DMS 273 treated with DMSO at 0.1 percent for 48 hours (cell line): Measurements from ENCODE around the gene MAP1LC3C.
A peak's percentile ranks its signal among the peaks of the same experiment; 100 is the strongest.
"Not testable (repeated sequence)": the region's sequence is repeated elsewhere in the genome, so short reads cannot be mapped to it uniquely, and the experiment has no call there.

Source experiments
- DNase-seq: peaks from one replicate; lab custom pipeline; 2025; lab: John Stamatoyannopoulos, UW

Gene MAP1LC3C

GRCh38 chr1:241992734-241993133 is 6.2 kb downstream of the MAP1LC3C start:
- no peak for DNase-seq

DNA sequence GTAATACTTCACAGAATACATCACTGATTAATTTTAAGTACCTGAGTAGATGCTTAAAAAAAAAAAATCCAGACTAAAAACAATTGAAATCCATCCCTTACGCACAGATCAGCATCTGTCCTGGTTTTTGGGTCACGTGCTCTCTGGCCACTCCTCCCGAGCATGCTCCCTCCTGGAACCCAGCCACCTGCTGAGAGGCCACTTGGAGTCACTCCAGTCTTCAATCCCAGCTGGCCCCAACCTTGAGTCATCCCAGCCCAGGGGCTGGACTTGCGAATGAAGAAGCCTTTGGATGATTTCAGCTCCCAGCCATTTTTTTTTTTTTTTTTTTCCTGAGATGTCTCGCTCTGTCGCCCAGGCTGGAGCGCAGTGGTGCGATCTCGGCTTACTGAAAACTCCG is 8.9 kb downstream of the MAP1LC3C start:
- DNase-seq = peak; percentile 52

DNA sequence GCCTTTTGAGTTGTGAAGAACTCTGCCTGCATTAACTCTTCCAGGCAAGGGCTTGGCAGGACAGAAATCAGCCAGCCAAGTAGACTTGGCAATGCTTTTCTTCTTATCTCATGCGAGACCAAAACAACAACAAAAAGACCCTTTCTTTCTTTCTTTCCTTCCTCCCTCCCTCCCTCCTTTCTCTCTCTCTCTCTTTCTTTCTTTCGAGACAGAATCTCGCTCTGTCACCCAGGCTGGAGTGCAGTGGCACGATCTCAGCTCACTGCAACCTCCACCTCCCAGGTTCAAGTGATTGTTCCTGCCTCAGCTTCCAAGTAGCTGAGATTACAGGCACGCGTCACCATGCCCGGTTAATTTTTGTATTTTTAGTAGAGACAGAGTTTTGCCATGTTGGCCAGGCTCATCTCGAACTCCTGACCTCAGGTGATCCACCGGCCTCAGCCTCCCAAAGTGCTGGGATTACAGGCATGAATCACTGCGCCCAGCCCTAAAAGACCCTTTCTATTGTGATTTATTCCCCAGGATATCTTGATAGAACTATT is 10.4 kb downstream of the MAP1LC3C start:
- DNase-seq = not testable (repeated sequence)

GRCh38 chr1:241985787-241986186 is 13.1 kb downstream of the MAP1LC3C start:
- no peak for DNase-seq

- no peak for DNase-seq
Measured at GRCh38 chr1:241979926-241980325, 19.0 kb downstream of the MAP1LC3C start.

DNA sequence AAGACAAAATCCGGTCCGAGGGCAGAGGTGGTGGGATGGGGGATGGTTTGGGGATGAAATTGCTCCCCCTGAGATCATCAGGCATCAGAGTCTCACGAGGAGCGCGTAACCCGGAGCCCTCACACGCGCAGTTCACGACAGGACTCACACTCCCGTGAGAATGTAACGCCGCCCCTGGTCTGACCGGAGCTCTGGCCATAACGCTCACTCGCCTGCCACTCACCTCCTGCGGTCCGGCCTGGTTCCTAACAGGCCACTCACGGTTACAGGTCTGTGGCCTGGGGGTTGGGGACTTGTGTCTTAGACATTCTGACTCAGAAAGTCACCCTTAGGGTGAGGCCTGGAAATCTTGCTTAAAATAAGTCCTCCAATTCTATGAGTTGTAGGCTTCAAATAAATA is 19.8 kb downstream of the MAP1LC3C start:
- DNase-seq = no peak

GRCh38 chr1:241976229-241976628 is 22.7 kb downstream of the MAP1LC3C start:
- DNase-seq = no peak

GRCh38 chr1:241972703-241973369 is 26.1 kb downstream of the MAP1LC3C start:
- DNase-seq = no peak

DNA sequence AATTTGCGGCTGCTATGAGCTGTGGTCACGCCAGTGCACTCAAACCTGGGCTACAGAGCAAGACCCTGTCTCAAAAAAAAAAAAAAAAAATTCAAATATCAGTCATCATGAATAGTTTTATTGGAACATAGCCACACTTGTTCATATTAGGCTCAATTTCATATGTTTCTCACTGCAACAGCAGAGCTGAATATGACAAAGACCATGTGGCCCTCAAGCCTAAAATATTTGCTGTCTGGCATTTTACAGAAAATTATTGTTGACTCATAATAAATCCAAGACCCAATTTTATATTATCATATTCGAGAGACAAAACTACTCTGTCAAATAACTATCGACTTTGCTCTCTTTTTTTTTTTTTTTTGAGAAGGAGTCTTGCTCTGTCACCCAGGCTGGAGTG is 30.3 kb downstream of the MAP1LC3C start:
- no peak for DNase-seq

GRCh38 chr1:241964550-241965282 is 34.2 kb downstream of the MAP1LC3C start:
- DNase-seq = no peak

DNA sequence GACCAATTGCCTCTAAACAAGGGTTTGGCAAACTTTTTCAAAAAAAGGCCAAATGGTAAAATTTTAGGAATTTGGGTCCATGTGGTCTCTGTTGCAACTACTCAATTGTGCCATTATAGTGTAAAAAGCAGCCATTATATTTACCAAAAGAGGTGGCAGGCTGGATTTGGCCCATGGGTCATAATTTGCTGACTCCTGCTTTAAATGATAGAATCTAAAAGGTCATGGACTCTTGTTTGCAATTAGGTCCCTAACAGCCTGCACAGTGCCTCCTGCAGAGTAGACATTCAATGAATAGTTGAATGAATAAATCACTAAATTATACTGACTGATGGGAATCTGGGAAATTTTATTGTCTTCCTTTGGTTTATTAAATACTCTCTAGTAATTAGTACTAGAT is 35.2 kb downstream of the MAP1LC3C start:
- DNase-seq = no peak

- DNase-seq = no peak
Measured at GRCh38 chr1:241962153-241962552, 36.7 kb downstream of the MAP1LC3C start.

DNA sequence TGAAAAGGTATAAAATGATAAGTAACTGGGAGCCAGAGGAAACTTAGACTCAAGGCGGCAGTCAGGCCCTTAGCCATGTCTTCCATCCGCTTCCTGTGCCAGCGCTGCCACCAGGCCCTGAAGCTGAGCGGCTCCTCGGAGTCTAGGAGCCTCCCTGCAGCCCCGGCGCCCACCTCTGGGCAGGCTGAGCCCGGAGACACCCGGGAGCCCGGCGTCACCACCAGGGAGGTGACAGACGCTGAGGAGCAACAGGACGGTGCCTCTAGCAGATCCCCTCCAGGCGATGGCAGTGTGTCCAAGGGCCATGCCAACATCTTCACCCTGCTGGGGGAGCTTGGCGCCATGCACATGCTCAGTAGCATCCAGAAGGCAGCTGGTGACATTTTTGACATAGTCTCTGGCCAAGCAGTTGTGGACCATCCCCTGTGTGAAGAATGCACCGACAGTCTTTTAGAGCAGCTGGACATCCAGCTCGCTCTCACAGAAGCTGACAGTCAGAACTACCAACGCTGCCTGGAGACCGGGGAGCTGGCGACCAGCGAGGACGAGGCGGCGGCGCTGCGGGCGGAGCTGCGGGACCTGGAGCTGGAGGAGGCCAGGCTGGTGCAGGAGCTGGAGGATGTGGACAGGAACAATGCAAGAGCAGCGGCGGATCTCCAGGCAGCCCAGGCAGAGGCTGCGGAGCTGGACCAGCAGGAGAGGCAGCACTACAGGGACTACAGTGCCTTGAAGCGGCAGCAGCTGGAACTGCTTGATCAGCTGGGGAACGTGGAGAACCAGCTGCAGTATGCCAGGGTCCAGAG is 41.0 kb downstream of the MAP1LC3C start, which contains the start of gene BECN2:
Gene BECN2, plus strand, starts transcription at position 76 of the 803 bp plus-strand sequence. Its CDS starts 0 bp downstream, at position 76.
- DNase-seq = no peak

GRCh38 chr1:241950390-241950789 is 48.5 kb downstream of the MAP1LC3C start:
- DNase-seq = no peak

DNA sequence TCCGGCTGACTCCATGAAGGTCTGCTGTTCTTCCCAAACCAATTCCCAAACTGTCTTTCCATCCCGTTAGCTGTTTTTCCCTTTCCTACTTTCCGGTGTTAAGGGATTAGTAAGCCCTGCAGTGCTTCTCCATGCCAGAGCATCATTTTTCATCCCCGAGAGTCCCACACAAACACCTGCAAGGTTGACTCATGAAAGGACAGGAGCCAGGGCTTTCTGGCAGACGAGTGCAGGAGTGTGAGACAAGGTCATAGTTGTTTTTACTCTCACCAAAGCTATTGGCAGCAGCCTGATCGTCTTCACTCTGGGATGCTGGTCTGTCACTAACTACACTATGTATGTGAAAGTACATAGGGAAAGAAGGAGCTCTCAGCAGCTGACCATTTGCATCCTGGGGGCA is 51.5 kb downstream of the MAP1LC3C start:
- DNase-seq = no peak
